GM12801 (cell line): ENCODE results near the gene CRTC2.

Experiments
- CTCF ChIP-seq: IDR thresholded peaks from one replicate; pipeline ENCODE4 v1.5.1; 2011; ENCODE audit warnings: control low read depth; ENCODE audit not compliant: insufficient read length; ENCODE audit errors: extremely low read depth

CRTC2 gene

GRCh38 chr1:153960206-153960605 is 1.8 kb upstream of the CRTC2 start:
- TF ChIP-seq CTCF, result no peak

- no peak for TF ChIP-seq CTCF
Measured at GRCh38 chr1:153959454-153959853, 1.0 kb upstream of the CRTC2 start.

- no peak for TF ChIP-seq CTCF
Measured at GRCh38 chr1:153958961-153959260, 499 bp upstream of the CRTC2 start.

- TF ChIP-seq CTCF, result no peak
Measured at GRCh38 chr1:153957744-153958110, 685 bp downstream of the CRTC2 start.

- no peak for TF ChIP-seq CTCF
Measured at GRCh38 chr1:153956997-153957715, 1.3 kb downstream of the CRTC2 start.

- TF ChIP-seq CTCF, result no peak
Measured at GRCh38 chr1:153954826-153955225, 3.6 kb downstream of the CRTC2 start.

- no peak for TF ChIP-seq CTCF
Measured at GRCh38 chr1:153953859-153954365, 4.5 kb downstream of the CRTC2 start.
